HG03342 (cell line): ENCODE data around the gene SMIM22.

ENCODE experiments used
- ATAC-seq: cut with Tn5 transposase; IDR thresholded peaks from one replicate; pipeline ENCODE4 v1.9.1; 2021; ENCODE audit warnings: mild to moderate bottlenecking, moderate library complexity; ENCODE audit not compliant: unreplicated experiment

Gene SMIM22

DNA sequence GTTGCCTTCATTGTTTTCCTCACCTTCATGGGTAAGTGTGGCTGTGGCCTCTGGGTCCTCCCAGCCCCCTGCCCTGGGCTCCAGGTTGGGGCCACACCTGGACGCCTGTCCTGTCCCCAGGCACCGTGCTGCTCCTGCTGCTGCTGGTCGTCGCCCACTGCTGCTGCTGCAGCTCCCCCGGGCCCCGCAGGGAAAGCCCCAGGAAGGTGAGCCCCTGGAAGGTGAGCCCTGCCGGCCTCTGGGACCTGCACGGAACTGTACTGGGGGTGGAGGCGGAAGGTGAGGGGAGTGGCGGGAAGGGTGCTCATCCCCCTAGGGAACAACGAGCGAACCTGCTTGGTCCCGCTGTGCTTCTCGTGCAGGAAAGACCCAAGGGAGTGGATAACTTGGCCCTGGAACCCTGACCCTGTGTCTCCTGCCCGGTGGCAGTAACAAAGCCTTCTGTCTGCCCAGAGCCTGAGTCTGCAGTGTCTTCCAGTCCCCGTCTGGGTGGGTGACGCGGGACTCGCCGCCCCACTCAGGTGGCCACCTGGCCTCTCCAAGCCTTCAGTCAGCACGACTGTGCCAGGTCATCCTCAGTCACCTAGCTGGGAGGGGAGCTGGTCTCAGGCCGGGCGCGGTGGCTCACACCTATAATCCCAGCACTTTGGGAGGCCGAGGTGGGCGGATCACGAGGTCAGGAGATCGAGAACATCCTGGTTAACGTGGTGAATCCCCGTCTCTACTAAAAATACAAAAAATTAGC is 831 bp downstream of the SMIM22 start:
- no peak for ATAC-seq

- ATAC-seq, result no peak
Observed at GRCh38 chr16:4796982-4797804, 2.0 kb downstream of the SMIM22 start.

DNA sequence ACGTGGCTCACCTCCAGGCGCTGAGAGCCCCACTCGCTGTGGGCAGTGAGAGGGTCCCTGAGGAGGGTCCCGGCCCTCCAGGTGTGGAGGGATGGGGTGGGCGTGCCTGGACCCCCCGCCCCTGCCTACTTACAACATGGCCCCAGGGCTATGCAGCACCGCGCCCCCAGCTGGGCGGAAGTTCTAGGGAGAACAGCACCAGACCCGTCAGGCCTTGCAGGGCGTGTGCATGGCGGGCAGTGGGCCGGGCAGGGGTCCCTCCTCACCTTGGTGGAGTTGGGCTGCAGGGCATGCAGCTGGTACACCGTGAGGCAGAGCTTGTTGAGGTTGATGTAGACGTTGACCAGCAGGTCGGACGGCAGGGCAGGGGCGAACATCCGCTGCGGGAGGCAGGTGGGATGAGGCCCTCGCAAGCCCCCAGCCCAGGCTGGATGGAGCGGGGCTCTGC is 2.7 kb downstream of the SMIM22 start:
- ATAC-seq, result no peak

DNA sequence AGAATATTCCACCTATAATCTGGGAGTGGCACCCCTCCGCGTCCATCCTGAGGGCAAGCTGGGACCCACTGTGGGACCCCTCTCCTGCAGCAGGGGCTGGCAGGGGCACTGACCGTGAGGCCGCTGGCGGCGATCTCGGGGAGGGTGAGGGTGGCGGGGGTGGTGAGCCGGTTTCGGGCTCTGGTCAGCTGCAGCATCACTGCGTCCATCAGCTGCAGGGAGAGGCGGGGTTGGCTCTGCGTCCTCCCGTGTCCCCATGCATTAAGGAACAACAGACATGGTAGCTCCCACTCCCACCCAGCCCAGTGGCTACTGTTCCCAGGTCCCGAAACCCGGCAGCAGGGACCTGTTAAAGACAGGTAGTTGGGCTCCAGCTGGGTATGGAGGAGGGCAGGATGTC is 3.3 kb downstream of the SMIM22 start:
- ATAC-seq, result no peak

DNA sequence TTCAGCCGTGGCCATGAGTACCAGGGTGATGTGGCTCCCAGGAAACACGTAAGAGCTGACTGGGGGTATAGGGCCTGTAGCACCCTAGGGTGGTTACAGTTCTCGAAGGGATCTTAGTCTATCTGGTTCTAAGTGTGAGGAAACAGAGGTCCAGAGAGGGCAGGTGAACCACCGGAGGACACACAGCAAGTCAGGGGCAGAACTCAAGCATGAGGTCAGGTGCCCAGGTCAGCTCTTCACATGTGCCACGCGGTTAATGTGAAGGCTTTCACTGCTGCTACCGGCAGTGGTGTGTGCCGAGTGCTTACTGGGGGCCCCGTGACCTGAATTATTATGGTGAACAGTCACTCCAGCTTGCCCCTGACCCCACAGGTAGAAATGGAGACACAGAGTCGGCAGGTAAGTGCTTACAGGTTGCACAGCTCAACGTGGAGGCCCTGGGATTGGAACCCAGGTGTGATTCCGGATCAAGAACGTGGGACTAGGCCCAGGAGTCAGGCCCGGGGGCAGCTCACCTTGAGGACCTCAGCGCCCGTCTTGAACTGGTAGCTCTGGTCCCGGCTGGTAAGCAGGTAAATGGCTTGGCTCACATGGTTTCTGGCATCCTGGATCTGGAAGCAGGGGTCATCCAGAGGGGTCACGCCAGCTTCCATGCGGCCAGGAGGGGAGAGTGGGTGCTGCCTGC is 4.1 kb downstream of the SMIM22 start:
- no peak for ATAC-seq

GRCh38 chr16:4800290-4801041 is 5.3 kb downstream of the SMIM22 start:
- ATAC-seq, result no peak

DNA sequence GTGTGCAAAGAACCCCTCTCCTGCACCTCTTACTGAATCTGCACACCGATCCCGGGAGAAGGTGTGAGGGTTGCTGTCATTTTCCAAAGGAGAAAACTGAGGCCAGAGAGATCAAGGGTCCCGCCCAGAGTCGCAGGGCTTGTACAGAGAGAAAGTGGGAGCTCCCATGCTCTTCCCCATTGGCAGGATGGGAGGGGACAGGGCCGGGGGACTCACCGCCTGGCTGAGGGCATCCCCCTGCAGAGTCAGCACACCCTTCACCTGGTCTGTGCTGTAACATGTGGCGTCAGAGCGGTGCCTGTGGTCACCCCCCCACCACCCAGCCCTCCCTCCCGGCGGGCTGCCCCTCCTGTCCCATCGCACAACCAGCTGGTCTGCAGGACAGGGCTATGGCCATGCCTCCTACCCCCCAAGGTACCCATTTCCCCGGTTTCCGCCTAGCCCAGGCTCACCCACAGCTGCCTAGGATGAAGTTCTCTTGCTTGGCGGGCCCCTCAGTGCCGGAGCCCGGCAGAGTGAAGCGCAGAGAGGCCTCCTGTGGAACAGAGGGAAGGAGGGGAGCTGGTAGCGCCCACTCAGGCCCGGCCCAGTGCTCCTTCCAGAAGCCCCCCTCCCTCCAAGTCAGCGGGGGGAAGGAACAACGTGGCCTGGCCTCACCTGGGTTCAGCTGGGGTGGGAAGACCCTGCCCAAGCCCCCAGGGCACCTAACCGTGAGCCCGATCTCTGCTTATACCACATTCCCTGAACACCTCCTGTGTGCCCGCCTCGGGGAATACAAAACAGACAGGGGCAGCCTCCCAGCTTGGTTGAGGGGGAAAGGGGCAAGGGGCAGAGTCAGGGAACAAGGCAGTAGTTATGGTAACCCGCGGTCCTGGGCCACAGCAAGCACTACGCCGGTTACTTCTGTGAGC is 6.1 kb downstream of the SMIM22 start:
- peak; percentile 0 for ATAC-seq

DNA sequence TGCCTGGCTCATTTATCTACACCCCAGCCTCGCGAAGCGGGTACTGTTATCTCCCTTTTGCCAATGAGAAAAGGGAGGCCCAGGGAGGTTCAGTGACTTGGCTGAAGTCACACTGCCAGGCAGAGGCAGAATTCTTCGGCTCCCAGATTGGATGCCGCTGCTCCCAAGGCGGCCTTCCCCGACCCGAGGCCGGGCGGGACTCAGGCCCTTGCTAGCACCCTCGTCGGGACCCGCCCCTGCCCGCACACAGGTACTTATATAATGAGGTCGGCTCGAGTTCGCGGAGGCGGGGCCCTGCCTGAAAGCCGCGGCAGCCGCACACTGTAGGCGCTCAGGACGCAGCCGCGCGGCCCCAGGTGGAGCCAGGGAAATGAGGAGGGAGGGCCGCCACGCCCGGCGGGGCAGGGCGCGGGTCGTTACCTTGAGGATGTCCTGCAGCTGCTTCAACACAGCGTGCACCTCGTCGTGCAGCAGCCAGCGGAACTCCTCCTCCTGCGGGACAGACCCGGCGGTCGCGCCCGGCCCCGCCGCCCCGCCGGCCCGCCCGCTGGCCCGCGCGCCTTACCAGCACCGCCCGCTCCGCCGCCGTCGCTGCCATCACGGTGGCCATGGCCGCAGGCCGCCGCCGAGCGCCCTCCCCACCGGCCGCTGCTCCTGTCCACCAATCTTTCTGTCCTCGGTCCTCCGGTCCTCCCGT is 6.9 kb downstream of the SMIM22 start, which contains the start of gene ROGDI:
Gene ROGDI, minus strand, starts transcription at position 672 of the 697 bp plus-strand sequence. Its CDS starts 62 bp downstream, at position 610.
- peak; percentile 56 for ATAC-seq

- ATAC-seq, result peak; percentile 91
Observed at GRCh38 chr16:4802659-4803287, 7.6 kb downstream of the SMIM22 start.

- ATAC-seq, result no peak
Observed at GRCh38 chr16:4803401-4803844, 8.3 kb downstream of the SMIM22 start.

DNA sequence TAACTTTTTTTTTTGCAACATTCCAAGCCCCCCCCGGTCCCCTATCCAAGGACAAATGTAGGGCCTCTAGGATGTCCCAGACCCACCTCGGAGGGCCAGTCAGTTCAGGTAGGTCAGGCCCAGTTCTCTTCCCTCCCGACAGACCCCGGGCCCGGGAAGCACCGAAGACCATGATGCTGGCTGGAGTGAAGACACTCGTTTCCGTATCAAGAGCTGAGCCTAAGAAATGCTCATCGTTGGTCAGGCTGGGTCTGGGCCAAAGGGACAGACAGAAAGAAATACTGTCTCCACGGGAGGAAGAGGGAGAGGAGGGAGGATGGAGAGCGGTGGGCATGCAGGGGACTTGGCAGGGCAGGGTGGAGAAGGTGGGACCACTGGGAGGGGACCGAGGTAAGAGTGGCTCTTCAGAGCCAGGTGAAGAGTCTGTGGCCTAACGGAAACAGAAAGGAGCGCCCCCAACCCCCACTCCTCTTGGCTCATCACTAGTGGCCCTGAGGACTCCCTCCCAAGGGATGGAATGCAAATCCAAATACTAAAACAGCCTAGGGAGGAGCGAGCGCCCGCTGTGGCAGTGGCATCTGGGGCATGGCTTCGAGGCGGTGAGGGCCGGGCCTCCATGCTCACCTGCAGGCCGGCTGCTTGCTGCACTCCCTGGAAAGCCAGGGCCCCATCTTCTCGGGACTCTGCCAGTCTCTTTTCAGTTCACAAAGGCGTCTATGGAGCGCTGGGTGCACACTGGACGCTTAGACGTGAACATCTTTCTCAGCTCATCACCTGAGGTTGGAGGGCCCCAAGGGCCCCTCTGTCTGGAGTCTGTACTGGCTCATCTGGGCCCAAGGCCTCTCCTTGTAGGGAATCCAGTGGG is 9.0 kb downstream of the SMIM22 start:
- ATAC-seq, result no peak

GRCh38 chr16:4805231-4805630 is 10.1 kb downstream of the SMIM22 start:
- no peak for ATAC-seq

GRCh38 chr16:4806280-4806679 is 11.1 kb downstream of the SMIM22 start:
- ATAC-seq, result no peak

GRCh38 chr16:4811242-4811641 is 16.1 kb downstream of the SMIM22 start:
- ATAC-seq, result no peak

- no peak for ATAC-seq
Observed at GRCh38 chr16:4811773-4812172, 16.6 kb downstream of the SMIM22 start.

GRCh38 chr16:4813251-4814003 is 18.3 kb downstream of the SMIM22 start:
- no peak for ATAC-seq

DNA sequence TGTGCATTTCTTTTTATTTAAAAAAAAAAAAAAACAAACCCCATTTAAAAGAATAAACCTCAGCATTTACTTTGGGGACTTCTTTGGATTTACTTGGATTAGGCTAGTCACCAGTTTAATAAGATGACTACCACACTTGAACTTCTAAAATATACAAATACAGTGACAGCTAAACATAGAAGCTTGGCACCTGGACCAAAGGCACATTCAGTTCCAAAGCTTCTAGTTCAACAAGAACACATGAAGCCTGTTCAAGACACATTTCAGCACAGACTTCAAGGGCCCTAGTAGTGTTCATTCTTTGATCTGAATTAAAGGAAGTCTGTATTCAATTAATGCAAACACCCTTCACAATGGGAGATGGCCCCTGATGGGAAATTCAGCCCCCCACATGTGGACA is 18.9 kb downstream of the SMIM22 start:
- ATAC-seq, result no peak
